CD4-positive, alpha-beta T cell treated with Interferon gamma for 1 hour (primary cell): ENCODE measurements around the gene TNK2.
"Not testable (repeated sequence)": the region's sequence is repeated elsewhere in the genome, so short reads cannot be mapped to it uniquely, and the experiment has no call there.

Experiments
- DNase-seq: peaks from one replicate; pipeline ENCODE4 v3.0.0-alpha.2; 2020

Gene TNK2

DNA sequence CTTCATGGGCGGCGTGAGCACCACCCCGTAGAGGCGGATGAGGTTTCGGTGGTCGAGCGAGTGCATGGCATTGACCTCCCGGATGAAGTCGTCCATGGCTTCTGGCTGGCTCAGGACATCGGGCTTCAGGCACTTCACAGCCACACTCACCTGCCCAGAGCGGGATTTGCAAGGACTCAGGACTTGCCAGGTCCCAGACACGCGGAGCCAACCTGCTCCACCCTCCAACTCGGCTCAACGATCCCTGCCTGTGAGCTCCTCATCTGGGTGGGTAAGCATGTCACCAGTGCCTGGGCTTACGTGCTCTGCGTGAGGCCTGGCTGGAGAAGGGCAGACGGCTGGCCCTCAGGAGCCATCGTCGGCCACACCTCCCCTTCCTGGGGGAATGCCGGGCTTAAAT lies 25.2 kb downstream of the TNK2 start:
- no peak for DNase-seq

- DNase-seq: no peak
Measured at GRCh38 chr3:195882002-195882441, 26.3 kb downstream of the TNK2 start.

GRCh38 chr3:195881276-195881988 lies 26.9 kb downstream of the TNK2 start:
- DNase-seq: no peak

- no peak for DNase-seq
Measured at GRCh38 chr3:195880037-195880431, 28.3 kb downstream of the TNK2 start.

DNA sequence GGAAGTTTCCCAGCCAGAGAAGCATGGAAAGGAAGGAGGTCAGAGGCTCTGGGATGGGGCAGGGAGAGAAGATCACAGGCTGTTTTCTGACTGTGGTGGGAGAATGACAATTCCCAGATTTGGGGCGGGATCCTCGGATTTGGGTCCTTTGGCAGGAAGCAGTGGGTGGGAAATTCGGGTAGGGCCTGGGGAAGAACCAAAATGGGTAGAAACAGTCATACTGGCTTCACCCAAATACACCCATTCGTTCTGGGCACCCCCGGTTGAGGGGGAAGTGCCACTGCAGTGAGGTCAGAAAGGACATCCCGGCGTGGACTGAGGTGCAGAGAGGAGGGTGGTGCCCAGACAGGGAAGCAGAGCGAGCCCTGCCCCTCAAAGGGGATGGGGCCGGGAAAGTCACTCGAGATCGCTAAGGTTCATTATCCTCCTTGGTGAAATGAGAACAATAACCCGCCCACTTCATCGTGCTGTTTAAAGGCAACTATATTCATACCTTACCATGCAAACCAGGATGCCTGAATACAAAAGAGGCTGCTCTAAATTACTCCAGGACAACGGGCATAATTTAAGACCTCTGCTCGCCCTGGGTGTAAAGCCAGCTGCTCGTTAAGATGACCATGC lies 28.8 kb downstream of the TNK2 start:
- DNase-seq: no peak

GRCh38 chr3:195878424-195879274 lies 29.7 kb downstream of the TNK2 start:
- no peak for DNase-seq

- no peak for DNase-seq
Measured at GRCh38 chr3:195877767-195878423, 30.5 kb downstream of the TNK2 start.

GRCh38 chr3:195877136-195877715 lies 31.1 kb downstream of the TNK2 start:
- DNase-seq: no peak

GRCh38 chr3:195876297-195877064 lies 31.9 kb downstream of the TNK2 start:
- DNase-seq: no peak

GRCh38 chr3:195875482-195876236 lies 32.7 kb downstream of the TNK2 start:
- DNase-seq: no peak

DNA sequence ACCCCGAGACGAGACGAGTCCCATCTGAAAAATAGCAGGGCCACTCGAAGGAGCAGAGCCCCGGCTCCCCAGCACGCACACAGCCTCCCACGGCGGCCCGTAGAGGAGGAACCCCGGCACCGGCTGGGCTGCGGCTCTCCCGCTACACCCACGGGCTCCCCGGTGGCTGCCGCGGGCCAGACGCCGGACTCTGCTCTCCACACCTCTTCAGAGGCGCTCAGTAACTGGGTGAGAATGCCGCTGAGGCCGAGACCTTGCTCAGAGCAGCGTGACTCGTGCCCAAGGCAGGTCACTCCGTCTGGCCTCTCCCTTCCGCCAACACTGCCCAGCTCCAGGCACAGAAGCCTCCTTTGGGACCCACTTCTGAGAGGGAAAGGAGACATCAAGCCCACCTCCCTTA lies 34.4 kb downstream of the TNK2 start:
- no peak for DNase-seq

- DNase-seq: no peak
Measured at GRCh38 chr3:195873281-195873887, 35.0 kb downstream of the TNK2 start.

DNA sequence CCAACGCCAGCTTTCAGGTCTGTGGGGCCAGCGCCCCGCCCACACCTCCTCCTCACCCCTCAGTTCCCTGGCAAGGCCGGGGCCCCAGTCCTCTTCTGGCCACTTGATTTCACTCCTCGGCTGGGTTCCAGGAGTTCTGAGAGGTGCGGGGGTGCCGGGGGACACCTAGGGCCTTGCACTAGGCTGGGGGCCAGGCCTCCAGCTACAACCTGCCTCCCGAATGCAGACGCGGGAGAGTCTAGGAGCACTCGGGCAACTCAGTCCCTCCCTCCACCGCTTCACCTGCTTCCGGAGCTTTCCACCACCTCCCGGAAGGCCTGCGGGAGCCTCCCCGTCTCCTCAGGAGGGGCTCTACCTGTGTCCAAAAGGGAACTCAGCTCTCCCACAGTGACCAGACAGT lies 35.6 kb downstream of the TNK2 start:
- DNase-seq: no peak

- DNase-seq: no peak
Measured at GRCh38 chr3:195872097-195872496, 36.3 kb downstream of the TNK2 start.

- not testable (repeated sequence) for DNase-seq
Measured at GRCh38 chr3:195871686-195872085, 36.7 kb downstream of the TNK2 start.

DNA sequence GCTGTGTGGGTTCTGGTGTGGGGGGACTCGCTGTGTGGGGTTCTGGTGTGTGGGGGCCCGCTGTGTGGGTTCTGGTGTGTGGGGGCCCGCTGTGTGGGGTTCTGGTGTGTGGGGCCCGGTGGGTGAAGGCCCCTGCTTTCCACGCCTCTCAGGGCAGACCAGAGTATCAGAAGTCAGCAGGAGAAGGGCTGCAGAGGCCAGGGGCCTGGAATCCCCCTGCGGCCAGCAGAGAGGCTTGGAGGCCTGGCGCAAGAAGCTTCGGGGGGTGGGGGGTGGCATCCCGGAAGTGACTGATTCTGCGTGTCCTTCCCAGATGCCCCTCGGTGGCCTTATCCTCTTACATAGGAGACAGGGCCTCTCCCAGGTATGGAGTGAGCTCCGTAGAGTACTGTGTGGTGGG lies 37.4 kb downstream of the TNK2 start:
- DNase-seq: no peak

GRCh38 chr3:195870442-195870841 lies 37.9 kb downstream of the TNK2 start:
- no peak for DNase-seq

DNA sequence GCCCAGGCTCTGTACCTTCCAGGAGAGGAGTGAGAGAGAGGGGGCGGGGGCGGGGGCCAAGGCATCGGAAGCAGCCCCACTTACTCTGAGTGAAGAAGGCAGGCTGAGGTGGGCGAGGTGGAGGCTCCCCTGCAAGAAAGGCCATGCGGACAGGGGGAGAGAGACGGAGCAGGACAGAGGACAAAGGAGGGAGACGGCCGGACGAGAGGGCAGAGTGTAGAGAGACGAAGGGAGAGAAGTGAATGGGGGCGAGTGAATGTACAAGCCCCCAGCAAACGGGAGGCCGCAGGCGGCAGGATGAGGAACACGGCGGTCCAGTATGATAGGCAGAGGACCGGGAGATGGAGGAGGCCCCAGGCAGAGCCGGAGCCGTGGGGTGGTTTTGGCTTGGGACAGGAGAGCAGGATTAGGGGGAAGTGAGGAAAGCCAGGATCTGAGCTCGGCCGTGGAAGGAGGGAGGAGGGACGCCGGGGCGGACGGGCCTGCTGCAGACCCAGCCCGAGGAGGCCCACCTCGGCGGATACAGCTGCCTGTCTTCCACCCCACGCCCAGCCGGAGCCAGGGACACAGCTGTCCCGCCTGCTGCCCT lies 38.8 kb downstream of the TNK2 start:
- no peak for DNase-seq

- no peak for DNase-seq
Measured at GRCh38 chr3:195868866-195869412, 39.4 kb downstream of the TNK2 start.

DNA sequence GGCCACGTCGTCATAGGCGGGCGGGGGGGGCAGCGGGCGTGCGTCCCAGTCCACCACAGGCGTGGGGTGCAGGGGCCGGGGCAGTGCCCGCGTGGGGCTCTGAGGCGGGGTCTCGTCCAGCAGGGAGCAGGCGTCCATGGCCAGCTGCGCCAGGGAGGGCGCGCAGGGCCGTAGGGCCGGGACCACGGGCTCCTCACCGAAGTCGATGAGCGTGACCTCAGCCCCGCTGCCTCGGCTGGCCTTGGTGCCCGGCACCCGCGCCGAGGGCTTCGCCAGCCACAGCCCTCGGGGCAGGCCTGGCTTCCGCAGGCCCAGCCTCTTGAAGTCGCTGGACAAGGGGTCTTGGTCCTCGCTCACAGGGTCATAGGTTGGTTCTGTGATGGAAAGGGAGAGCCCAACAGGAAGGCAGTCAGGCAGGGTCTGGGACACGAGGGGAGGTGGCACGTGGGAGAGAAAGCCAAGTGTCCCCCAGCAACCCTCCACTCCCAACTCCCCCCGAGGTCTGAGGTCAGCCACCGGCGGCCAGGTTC lies 40.0 kb downstream of the TNK2 start:
- DNase-seq: no peak
